HTR-8/SVneo (cell line): Measurements from ENCODE around the gene PCSK4.
"Not testable (repeated sequence)": the region's sequence is repeated elsewhere in the genome, so short reads cannot be mapped to it uniquely, and the experiment has no call there.

Experiments used
- DNase-seq: peaks from one replicate; pipeline ENCODE4 v3.0.0; 2011; ENCODE audit warnings: low spot score, mixed read lengths; ENCODE audit not compliant: insufficient read length
- FAIRE-seq: peaks from 2 replicates; lab custom pipeline; 2011; peaks lifted over from hg19 to GRCh38; lab: Jason Lieb, UNC

Gene PCSK4

DNA sequence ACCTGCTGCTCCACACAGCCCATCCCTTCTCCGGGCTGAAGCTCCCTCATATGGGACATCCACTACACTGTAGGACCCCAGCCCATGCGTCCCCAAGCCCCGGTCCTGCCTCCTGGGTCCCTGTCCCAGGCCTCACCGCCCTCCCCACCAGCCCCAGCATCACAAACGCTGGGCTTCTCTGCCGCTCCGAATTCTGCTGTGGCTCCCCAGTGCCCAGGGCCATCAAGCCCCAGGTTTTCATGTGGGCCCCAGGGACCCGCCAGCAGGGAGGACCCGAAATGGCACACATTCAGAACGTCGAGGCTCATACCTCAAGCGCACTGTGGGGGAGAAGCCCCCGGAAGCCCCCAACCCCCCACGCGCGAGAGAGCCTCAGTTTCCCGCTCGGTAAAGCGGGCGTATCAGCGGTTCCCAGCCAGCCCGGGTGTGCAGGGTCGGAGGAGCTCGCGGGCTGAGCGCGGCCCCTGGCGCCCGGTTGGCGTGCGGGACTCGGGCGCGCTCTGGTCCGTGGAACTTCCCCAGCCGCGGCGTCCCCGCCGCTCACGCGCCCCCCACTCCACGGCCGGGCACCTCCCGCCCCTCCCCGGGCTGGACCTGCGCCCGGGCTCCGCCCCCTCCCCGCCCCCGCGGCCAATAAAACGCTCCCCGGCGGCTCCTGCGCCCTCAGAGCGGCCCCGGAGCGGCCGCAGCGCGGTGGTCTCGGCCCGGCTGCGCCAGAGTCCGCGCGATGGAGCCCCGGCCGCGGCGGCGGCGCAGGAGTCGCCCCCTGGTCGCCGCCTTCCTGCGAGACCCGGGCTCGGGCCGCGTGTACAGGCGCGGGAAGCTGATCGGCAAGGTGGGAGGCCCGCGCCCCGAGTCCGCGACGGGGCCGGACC, 33.5 kb upstream of the PCSK4 start, which contains the start of gene PLK5:
TSS of gene PLK5 (plus strand) at position 666 of the 875 bp plus-strand sequence. CDS start 2,920 bp downstream, outside the sequence.
- DNase-seq (no peak), FAIRE-seq (no peak)

DNA sequence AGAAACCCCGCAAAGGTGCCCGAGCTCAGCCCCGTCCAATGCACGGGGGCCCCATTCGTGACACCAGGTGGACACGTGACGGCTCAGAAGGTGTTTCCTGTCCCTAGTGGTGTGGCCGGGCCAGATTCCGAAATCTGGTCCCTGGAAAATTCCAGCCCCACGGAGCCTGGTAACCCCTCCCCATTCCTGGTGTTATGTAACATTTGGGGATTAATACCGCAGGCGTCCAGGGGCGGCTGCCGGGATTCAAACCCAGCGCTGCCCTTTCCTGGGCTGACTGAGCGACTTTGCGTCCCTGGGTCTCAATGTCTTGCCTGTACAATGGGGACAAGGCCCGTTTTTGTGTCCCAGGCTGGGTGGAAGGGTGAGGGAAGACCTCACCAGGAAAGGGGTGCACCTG, 32.7 kb upstream of the PCSK4 start:
- no peak for FAIRE-seq
- no peak for DNase-seq

DNA sequence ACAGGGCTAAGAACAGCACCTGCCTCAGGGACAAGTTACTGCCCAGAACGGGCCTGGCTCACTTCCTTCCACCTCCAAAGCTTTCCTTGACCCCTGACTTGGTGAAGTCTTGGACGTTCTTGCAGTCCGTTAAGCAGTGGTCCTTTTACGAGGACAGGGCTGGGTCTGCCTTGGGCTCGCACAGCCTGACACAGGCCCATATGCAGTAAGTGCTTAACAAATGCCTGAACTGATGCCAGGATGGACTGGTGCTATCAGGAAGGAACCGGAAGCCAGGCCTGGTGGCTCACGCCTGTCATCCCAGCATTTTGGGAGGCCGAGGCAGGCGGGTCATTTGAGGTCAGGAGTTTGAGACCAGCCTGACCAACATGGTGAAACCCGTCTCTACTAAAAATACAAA, 31.9 kb upstream of the PCSK4 start:
- no peak for FAIRE-seq
- no peak for DNase-seq

DNA sequence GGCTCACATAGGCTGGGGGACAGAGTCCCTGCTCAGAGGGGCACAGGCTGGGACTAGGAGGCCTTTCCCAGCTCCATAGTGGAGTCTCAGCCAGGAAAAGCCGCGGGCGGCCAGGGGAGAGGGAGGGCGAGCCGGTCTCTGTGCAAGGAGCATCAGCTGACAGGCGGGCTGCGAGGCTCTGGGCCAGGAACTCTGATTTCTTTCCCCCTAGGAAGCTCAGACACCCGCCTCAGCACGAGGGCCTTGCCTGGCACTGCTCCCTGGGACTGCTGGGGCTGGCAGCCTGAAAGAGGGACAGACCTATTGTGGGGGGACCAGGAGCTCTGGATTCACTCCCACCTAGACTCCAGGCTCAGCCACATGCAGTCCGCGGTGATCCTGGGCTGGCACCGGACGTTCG, 31.5 kb upstream of the PCSK4 start:
- no peak for FAIRE-seq
- no peak for DNase-seq

DNA sequence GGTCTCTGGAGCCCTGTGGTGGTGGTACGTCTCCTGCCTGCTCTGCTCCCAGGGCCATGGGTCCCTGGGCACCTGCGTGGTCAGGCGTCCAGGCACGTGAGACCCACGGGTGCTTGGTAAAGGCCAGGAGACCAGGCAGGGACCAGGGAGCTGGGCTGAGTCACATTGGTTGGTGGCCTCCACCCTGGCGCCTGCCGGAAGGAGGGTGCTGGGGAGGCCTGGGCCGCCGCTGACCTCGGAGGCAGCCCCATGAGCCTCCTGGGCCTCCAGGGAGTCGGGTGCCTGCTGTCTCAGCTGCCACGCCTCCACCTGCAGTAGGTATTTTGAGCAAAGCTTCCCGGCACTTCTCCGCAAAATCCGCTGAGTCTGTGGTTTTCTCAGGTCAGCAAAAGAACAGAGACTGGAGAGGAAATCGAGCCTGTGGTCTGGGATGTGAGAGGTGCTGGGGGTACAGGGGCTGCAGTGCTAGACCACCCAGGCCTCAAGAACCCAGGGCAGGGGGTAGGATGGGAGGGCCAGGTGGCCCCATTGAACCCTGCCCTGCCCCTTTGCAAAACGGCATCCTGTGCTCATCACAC, 30.1 kb upstream of the PCSK4 start:
- no peak for FAIRE-seq

DNA sequence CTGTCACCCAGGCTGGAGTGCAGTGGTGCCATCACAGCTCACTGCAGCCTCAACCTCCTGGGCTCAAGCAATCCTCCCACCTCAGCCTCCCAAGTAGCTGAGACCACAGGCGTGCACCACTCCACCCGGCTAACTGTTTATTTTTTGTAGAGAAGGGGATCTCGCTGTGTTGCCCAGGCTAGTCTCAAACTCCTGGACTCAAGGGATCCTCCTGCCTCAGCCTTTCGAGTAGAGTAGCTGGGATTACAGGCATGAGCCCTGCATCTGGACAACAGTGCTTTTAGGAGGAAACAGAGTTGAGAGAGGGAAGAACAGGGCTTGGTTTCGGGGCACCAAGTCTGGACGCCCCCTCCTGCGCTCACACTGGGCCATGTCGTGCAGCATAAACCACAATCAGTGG, 29.7 kb upstream of the PCSK4 start:
- not testable (repeated sequence) for FAIRE-seq

More for the DNA sequence above, 30.1 kb upstream of the PCSK4 start:
- no peak for DNase-seq

DNA sequence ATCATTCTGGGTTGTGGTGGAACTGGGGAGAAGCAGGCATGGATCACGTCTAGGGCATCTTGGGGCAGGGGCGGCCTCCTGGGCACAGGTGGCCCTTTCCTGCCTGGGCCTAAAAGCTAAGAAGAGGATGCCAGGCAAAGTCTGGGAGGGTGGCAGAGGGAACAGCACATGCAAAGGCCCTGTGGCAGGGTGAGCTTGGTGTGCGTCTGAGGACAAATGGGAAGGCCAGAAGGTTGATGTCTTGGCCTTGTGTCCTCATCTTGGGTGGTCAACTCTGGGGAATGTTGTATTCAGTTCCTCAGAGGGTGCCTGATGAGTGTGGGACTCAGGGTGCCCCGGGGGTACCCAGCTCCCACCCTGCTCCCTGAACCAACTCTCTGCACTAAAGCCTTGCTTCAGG, 28.3 kb upstream of the PCSK4 start:
- DNase-seq, result no peak
- no peak for FAIRE-seq

More for the DNA sequence above, 29.7 kb upstream of the PCSK4 start:
- DNase-seq, result not testable (repeated sequence)

DNA sequence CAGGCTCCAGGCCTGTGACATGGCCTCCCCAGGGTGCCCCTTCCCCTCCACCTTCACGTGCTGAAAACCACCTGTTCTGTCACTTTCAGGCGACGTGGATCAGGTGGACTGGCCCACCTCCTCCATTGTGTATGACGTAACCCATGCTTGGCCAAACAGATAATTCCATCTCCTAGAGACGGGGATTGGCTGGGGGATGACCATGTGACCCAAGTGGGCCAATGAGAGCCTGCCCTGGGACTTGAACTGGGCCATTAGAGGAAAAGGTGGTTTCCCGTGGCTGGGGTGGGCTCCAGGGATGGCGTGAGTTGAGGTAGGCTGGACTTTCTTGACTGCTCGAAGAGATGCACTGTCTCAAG, 26.2 kb upstream of the PCSK4 start:
- FAIRE-seq (no peak), DNase-seq (no peak)

DNA sequence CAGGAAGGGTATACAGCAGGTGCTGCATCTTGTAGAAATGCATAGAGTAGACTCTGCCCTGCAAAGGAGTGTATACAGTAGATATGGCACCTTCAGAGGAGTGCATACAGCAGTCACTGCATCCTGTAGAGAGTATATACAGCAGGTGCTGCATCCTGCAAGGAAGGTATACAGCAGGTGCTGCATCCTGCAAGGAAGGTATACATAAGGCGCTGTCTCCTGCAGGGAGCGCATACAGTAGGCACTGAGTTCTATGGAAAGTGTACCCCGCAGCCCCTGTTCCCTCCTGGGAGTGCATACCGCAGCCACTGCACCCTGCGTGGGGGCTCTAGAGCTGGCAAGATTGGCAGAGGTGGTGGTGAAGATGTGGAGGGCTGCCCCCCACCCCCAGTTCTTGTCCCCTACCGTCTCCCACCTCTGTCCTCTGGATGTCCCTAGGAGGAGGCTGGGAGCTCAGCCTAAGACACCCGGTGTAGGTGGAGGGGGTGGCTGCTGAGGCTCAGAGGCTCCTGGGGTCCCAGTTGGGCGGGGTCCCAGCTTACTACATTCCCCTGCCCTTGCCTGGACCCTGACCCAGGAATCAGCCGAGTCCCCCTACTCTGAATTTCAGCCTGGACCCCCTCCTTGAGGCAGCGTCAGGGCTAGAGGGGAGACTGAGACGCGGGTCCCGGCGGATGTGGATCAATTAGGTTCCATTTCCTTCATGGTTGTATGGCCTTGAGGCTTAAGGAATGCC, 25.0 kb upstream of the PCSK4 start:
- DNase-seq (no peak), FAIRE-seq (no peak)

DNA sequence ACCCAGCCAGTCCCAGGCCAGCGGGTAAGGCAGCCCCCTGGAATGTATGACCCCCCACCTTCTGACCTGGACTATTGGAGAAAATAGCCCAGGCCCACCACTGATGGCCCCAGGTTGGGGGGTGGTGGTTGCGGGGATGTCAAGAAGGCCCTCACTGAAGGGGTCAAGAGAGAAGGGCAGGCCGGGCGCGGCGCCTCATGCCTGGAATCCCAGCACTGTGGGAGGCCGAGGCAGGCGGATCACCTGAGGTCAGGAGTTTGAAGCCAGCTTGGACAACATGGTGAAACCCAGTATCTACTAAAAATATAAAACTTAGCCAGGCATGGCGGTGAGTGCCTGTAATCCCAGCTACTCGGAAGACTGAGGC, 24.1 kb upstream of the PCSK4 start:
- DNase-seq, result no peak
- FAIRE-seq, result no peak

DNA sequence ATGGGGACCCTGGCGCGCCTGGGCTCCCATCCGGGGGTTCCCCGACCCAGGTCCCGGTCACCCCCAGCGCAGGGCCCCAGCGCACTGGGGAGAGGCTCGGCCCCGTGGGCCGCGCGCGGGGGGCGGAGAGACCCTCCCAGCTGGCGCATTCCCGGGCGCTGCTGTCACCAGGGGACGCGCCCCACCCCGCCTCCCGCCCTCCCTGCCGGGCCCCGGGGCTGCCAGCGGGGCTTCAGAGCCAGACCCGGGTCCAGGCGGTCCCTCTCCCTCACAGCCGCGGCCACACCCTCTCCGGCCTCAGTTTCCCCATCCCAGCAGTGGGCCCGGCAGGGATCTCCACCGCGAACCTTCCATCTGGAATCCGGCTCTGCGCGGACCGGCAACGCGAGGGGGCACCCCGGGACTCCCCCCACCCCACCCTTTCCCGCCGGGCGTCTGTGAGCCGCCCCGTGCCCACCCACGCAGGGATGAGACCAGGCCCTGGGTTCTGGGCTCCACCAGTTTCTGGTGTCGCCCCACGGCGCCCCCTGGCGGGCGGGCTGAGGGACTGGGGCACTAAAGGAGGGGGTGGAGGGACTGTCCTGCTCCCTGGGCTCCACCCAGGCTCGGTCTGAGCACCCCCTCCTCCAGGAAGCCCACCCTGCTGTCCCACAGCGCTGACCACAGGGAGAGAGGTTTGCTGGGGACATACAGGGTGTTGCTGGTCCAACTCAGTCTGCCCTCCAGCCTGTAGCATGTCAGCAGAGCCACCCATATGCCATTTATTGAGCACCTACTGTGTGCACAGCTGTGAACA, 23.5 kb upstream of the PCSK4 start:
- no peak for FAIRE-seq
- DNase-seq, result peak; percentile 68

DNA sequence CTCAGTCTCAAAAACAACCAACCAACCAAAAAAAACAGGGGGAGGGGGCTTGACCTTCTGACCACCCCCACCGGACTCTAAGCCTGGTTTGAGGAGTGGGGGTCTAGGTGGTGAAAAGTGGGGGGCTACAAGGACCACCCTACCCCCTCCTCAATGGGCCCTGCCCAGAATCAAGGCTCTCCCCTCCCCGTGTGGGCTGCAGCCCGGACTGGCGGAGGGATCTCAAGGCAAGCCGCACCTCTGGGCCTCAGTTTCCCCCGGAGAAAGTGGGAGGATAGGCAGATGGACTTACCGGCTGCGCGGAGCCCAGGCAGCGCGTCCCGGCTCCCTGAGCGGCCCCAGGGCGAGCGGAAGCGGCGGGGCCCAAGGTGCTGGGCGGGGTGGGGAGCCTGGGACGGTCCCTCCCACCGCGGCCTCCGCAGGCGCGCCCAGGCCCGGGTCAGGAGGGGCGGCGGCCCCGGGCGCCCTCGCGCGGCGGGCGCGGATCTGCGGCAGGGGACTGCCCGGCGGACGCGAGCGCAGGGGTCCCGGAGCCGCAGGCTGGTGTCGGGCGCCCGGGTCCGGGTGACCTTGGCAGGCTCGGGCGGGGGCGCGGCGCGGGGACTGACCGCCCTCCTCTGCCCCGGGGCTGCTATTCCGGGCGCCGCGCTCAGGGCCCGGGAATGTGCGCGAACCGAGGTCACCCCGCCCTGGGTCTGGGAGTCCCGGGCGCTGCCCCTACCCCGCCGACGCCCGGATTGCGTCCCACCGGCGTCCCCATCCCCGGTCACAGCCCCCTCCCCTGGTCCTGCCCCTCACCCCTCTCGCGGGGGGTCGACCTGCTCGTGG, 22.7 kb upstream of the PCSK4 start, which contains the start of gene ADAMTSL5:
TSS of gene ADAMTSL5 (minus strand) at position 349 of the 828 bp plus-strand sequence. CDS start 2,076 bp downstream, outside the sequence.
- FAIRE-seq (peak; percentile 83), DNase-seq (peak; percentile 74)

DNA sequence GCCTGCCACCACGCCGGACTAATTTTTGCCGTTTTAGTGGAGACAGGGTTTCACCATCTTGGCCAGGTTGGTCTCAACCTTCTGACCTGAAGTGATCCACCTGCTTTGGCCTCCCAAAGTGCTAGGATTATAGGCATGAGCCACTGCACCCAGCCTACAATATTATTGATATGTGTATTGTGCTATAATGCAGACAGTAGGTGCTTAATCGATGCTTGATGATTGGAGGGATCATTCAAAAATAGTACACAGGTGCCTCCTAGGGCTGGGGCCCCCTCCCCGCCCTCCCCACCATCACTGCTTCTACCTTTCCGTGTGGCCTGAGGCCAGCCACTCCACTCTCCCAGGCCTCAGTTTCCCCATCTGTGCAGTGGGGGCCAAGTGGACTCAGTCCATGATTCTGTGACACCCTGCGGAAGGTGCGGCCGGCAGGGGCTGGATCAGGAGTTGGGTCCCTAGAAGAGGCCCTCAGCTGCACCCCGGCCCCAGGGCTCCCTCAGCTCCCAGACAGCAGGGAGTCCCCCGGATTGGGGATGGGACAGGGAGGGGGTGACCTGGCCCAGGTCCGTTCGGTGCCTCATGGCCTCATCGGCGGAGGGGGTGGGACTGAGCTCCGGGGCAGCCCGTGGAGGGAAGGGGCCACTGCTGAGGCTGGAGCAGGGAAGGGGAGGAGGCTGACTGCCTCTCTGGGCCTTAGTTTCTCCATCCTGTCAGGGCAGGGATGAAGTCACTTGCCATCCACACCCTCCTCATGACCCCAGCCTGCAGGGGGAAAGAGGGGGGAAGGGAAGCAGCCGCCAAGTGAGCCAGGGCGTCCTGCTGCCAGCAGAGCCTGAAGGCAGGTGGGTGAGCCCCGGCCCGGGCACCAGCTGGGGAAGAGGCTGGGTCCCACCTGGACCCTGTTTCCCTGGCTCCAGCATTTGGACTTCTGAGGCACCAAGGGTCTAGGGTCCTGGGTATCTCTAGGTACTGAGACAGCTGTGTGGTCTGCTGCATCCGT, 21.5 kb upstream of the PCSK4 start:
- FAIRE-seq, result no peak
- no peak for DNase-seq

DNA sequence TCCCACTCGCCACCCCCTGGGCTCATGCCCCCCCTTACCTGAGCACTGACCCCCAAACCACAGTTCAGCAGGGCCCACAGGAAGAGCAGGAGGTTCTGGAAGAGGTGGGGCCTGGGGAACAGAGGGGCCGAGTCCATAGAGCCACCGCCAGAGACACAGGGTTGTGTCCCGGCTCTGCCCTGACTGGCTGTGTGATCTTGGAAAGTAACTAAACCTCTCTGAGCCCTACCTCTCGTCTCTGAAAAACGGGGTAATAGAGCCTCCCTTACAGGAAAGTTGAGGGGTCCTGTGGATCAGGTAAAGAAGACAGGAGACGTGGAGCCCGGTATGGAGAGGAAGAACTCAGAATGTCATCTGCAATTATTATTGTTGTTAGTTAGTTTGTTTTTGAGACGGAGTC, 20.7 kb upstream of the PCSK4 start:
- DNase-seq (no peak), FAIRE-seq (no peak)

DNA sequence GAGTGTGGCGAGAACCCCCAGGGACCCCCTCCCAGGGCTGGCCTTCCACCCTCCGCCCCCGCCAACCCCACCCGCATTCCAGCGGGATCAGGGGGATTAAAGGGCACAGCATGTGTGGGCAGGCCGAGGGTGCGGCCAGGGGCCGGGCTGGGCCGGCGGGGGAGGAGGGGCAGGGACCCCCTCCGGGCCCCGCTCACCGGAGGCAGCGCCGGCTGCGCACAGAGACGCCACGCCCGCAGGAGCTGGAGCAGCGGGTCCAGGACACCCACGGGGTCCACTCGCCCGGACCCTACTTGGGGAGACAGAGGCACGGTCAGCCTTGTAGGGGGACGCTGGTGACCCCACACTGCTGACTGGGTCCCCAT, 20.3 kb upstream of the PCSK4 start:
- FAIRE-seq (no peak), DNase-seq (no peak)

DNA sequence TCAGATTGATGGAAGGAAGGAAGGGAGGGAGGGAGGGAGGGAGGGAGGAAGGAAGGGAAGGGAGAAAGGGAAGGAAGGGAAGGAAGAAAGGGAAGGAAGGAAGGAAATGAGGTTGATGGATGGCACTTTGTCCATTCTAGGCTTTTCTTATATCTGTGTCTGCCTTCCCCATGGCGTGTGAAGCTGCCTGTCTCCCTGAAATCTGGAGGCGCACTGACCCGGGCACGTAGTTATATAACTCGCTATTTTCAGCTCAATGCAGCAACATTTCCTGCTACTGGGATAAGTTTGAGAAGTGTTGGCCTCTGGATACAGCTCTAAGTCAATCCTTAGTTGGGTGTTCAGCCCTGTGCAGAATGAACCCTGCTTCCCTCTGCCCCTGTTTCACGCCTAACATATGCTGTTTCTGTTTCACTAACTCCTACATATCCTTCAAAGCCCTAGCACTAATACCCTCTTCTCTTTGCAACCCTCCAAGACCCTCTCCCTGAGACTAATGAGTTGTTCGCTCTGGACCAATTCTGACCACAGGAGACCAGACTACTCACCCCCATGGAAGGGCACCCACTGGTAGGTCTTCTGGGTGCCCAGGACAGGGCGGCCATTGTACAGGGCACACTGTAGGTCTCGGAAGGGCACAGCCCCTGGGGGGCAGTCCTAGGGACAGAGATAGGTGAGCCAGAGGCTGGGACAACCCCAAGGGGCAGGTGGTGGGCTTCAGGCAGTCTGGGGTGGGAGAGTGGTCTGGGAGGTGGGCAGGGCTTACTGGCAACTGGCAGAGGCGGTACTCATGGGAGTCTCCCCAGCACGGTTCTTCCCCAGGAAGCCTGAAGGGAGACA, 19.7 kb upstream of the PCSK4 start:
- FAIRE-seq, result no peak

DNA sequence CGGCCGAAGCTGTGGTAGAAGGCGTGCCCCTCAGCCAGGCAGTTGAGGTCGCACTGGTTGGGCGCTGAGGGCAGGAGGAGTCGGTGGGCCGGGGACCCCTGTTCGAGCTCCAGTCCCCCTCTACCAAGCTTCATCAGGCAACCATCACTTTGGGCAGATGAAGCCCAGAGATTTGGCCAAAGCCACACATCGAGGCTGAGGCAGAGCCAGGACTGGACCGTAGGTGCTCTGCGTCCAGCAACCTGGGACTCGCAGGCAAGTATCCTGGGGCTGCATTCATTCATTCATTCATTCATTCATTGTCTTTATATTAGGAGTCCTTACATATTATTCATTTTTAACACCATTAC, 18.3 kb upstream of the PCSK4 start:
- FAIRE-seq, result no peak
- no peak for DNase-seq

More for the DNA sequence above, 19.7 kb upstream of the PCSK4 start:
- no peak for DNase-seq
